Adipose tissue (tissue), 3 donors: ENCODE data around the gene TGM2. TPM values are rescaled to one million over a fixed set of nuclear protein-coding genes. Genes with fewer than 3 reads are reported as not detected.

Experiments used
- H3K27ac ChIP-seq: one replicate; pipeline ENCODE4 v1.5.1; 2013; ENCODE audit warnings: low read depth, low read length
- WGBS, 3 donors: extraction: QIAGEN DNeasy Blood & Tissue Kit; methylation state at CpG; one replicate each; pipeline ENCODE4 v1.1.7; 2013; 5-methylcytosine and 5-hydroxymethylcytosine counted together
- polyA plus RNA-seq, 3 donors: library from polyadenylated mRNA; stranded (reverse); fragments of 200-250 nt; gene quantifications; one replicate each; pipeline ENCODE4 v1.2.3, GENCODE V29; 2013
- donor health status: healthy with polysubstance abuse.
- donor health status: Bipolar disorder and iron deficiency.
- donor health status: healthy.

TGM2 gene
- polyA plus RNA-seq, 3 donors = 12.7 to 53.1 (median 49.4) TPM

- H3K27ac ChIP-seq = no peak overlapping the region
- 53 to 75% (median 58%) methylated on average over 6 of the region's 6 CpGs for WGBS, 3 donors
These were observed 36.3 kb upstream of the TGM2 start for GRCh38 chr20:38201356-38201755.

DNA sequence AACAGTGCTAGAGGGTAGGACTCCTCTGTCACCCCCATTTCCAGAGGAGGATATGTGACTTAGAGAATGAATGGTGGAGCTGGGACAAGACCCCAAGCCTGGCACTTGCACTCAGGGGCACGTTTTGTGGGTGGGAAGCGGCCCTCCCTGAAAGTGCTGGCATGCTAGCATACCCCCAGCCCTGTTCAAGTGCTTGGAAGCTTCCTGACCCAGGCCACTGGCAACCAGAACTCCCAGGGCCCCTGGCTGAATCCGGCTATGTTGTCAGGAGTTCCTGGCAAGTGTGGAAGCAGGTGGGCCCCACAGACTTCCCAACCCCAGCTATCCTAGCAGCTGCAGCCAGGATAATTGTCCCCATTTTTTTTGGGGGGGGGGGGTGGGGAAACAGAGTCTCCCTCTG lies 35.6 kb upstream of the TGM2 start:
- whole genome bisulfite sequencing, 3 donors = 63 to 89% (median 88%) methylated on average over 3 of the region's 3 CpGs

GRCh38 chr20:38199501-38200390 lies 34.7 kb upstream of the TGM2 start:
- 81 to 92% (median 89%) methylated on average over 14 of the region's 14 CpGs for WGBS, 3 donors
- no peak overlapping the region for H3K27ac ChIP-seq

More for the DNA sequence above, 35.6 kb upstream of the TGM2 start:
- no peak overlapping the region for H3K27ac ChIP-seq

GRCh38 chr20:38198238-38198861 lies 33.3 kb upstream of the TGM2 start:
- no peak overlapping the region for H3K27ac ChIP-seq
- 80 to 83% (median 81%) methylated on average over 8 of the region's 8 CpGs for WGBS, 3 donors

DNA sequence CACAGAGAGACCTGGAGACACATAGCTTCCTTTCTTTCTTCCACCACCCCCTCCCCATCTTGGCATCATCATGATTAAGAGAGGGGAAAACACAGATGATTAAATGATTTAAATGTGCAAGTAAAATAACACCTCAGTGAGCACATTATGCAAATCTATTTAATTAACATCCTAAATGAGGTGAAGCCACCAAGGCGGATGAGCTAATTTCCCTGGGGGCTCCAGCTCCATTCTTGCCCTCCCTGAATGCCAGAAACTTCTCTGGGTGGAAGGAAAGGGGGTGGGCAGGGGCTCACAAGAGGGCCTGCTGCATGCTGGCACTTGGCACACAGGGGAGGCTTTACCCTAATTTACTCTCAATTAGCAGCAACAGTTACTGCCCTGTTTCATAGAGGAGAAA lies 32.5 kb upstream of the TGM2 start:
- 62 to 86% (median 85%) methylated on average over 1 of the region's 1 CpG for WGBS, 3 donors
- no peak overlapping the region for H3K27ac ChIP-seq

- no peak overlapping the region for H3K27ac ChIP-seq
- 67 to 74% (median 73%) methylated on average over 5 of the region's 5 CpGs for WGBS, 3 donors
These were observed 32.1 kb upstream of the TGM2 start for GRCh38 chr20:38197217-38197616.

DNA sequence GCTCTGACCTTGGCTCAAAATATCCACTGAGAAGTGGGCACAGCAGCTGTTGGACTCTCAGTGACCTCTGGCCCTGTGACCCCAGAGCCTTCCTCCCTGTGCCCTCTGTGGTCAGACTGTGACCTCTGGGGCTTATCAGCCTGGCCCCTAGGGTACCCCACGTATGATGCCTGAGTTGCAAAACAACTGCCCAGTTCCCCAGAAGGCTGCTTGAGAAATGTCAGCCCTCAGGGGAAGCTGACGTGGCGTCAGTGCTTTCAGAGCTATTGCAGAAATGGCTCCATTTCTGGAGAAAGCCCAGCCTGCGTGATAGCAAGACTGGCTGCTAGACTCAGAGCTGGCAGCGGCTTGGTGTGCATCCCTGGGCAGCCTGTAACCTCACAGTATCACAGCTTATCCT lies 31.5 kb upstream of the TGM2 start:
- no peak overlapping the region for H3K27ac ChIP-seq
- 19 to 51% (median 23%) methylated on average over 5 of the region's 5 CpGs for WGBS, 3 donors

DNA sequence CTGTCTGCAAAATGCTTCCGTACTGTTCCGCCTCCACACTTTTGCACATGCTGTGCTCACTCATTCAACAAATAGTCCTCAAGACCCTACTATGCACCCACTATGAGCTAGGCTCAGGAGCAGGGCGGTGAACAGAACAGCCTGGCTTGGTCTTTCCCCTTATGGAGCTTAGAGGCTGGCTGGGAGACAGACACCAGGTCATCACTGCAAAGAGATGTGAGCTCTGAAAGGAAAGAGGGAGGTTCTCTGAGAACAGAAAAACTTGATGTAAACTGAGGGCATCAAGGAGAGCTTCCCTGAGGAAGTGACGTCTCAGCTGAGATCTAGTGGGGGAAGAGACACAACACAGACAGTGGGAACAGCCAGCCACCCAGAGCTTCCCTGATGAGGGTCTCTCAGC lies 31.0 kb upstream of the TGM2 start:
- WGBS, 3 donors = 78 to 83% (median 80%) methylated on average over 4 of the region's 4 CpGs
- no peak overlapping the region for H3K27ac ChIP-seq

GRCh38 chr20:38195521-38195920 lies 30.5 kb upstream of the TGM2 start:
- H3K27ac ChIP-seq = no peak overlapping the region
- WGBS, 3 donors = 59 to 71% (median 68%) methylated on average over 7 of the region's 7 CpGs

- no peak overlapping the region for H3K27ac ChIP-seq
- 76 to 88% (median 78%) methylated on average over 5 of the region's 5 CpGs for WGBS, 3 donors
These were observed 30.0 kb upstream of the TGM2 start for GRCh38 chr20:38194971-38195504.

GRCh38 chr20:38193586-38194105 lies 28.6 kb upstream of the TGM2 start:
- no peak overlapping the region for H3K27ac ChIP-seq
- WGBS, 3 donors = 87 to 94% (median 89%) methylated on average over 4 of the region's 4 CpGs

DNA sequence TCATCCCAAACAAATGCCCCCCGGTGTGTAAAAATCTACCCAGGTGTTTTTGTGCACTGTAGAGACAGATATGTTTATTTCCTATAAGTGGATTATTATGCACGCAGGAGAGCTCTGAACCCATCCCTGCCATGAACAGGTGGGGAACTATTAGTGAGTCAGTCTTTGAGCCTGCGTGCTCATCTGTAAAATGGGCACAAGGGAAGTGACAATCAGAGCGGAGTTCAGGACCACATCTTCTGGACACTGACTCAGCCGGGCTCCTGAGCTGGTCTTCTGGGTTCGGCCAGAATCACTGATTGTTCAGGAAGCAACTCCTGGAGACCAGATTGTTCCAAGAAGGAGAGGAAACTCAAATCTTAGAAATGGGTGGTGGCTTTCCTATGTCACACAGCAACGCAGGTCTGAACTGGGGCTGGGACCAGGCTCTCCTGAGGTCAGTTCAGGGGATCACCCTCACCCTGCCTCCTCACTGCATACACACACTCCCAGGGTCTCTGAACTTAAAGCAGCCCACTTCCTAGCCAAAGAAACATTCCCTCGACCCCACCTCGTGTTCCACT lies 27.3 kb upstream of the TGM2 start:
- 79 to 88% (median 85%) methylated on average over 9 of the region's 9 CpGs for WGBS, 3 donors
- H3K27ac ChIP-seq = no peak overlapping the region

DNA sequence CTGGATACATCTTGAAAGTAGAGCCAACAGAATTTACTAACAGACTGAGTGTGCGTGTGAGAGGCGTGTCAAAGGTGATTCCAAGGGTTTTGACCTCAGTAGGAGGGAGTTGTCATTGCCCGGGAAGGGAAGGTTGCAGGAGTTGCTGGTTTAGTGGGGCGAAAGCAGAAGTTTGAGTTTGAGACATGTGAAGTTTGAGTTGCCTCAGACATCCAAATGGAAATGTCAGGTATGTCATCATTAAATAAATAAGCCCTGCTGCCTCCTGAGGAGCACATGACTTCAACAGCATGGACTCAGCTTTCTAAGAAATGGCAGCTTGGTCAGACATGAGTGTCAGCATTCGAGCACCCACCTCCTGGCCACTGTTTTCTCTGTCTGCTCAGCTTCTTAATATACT lies 26.6 kb upstream of the TGM2 start:
- 72 to 84% (median 76%) methylated on average over 5 of the region's 5 CpGs for WGBS, 3 donors
- H3K27ac ChIP-seq = no peak overlapping the region

DNA sequence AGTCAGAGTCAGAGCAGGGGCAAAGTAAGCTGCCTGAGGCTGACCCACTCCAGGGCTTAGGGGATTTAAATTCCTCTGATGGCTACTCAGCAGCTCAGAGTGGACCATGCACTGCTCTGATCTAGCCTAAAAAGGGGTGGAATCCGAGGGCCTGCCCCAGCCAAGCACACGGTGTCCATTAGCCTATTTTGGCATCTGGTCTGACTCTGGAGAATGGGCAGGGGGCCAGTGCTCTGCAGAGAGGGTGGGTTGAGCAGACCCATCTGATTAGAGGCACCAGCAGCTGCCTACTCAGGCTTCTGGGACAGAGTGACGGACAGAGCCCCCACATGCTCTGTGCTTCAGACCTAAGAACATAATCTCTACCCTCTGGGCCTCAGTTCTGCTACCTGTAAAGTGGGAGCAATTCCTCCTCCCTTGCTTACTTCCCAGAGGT lies 25.9 kb upstream of the TGM2 start:
- no peak overlapping the region for H3K27ac ChIP-seq
- WGBS, 3 donors = 57 to 74% (median 71%) methylated on average over 3 of the region's 3 CpGs

GRCh38 chr20:38190166-38190565 lies 25.1 kb upstream of the TGM2 start:
- 85 to 96% (median 93%) methylated on average over 6 of the region's 6 CpGs for WGBS, 3 donors
- no peak overlapping the region for H3K27ac ChIP-seq

GRCh38 chr20:38187517-38187916 lies 22.4 kb upstream of the TGM2 start:
- no peak overlapping the region for H3K27ac ChIP-seq
- 61 to 64% (median 61%) methylated on average over 5 of the region's 5 CpGs for WGBS, 3 donors

DNA sequence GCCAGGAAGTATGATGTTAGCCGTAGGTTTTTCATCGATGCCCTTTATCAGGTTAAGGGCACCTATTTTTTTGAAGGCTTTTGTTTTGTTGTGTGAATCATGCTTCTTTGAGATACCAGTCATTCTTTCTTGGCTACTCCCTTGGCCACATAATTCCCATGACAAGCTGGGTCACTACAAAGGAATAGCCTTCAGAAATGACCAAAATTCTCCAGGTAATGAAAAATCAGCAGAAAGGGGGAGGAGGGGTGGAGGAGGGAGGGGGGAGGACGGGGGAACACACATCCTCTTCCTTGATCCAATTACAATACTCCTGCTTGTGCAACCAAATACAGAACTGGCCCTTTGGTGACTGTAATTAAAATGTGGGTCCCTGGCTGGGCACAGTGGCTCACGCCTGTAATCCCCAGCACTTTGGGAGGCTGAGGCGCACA lies 21.7 kb upstream of the TGM2 start:
- H3K27ac ChIP-seq = no peak overlapping the region
- WGBS, 3 donors = 59 to 72% (median 69%) methylated on average over 5 of the region's 5 CpGs

GRCh38 chr20:38184101-38184500 lies 19.0 kb upstream of the TGM2 start:
- no peak overlapping the region for H3K27ac ChIP-seq
- 52 to 66% (median 59%) methylated on average over 8 of the region's 8 CpGs for WGBS, 3 donors

GRCh38 chr20:38181971-38182370 lies 16.9 kb upstream of the TGM2 start:
- no peak overlapping the region for H3K27ac ChIP-seq
- 90 to 97% (median 91%) methylated on average over 3 of the region's 3 CpGs for WGBS, 3 donors
